Suprapubic skin (tissue), 3 donors: ENCODE data around the gene KRT76.

Experiments
- CTCF ChIP-seq, 2 donors: fragments of 200-600 bp in 1 of 2; fragments of 450-650 bp in 1 of 2; sonication (generic) in 1 of 2; IDR thresholded peaks; one replicate each; pipeline ENCODE4 v1.5.1; 2016 to 2019; ENCODE audit warnings: antibody characterized with exemption in 2 of 2, mild to moderate bottlenecking in 1 of 2, moderate library complexity in 1 of 2
- POLR2A ChIP-seq, 2 donors: fragments of 450-650 bp; IDR thresholded peaks; one replicate each; pipeline ENCODE4 v1.6.1; 2017; ENCODE audit warnings: antibody characterized with exemption in 2 of 2, mild to moderate bottlenecking in 2 of 2, moderate library complexity in 2 of 2

- TF ChIP-seq CTCF (IDR thresholded peaks at IDR 0.05) (no peak), POLR2A (IDR thresholded peaks at IDR 0.05) (no peak)
These were observed 19.5 kb downstream of the KRT76 start for GRCh38 chr12:52757449-52758176.
